ENCODE results near the gene VWA8.

The VWA8 gene

DNA sequence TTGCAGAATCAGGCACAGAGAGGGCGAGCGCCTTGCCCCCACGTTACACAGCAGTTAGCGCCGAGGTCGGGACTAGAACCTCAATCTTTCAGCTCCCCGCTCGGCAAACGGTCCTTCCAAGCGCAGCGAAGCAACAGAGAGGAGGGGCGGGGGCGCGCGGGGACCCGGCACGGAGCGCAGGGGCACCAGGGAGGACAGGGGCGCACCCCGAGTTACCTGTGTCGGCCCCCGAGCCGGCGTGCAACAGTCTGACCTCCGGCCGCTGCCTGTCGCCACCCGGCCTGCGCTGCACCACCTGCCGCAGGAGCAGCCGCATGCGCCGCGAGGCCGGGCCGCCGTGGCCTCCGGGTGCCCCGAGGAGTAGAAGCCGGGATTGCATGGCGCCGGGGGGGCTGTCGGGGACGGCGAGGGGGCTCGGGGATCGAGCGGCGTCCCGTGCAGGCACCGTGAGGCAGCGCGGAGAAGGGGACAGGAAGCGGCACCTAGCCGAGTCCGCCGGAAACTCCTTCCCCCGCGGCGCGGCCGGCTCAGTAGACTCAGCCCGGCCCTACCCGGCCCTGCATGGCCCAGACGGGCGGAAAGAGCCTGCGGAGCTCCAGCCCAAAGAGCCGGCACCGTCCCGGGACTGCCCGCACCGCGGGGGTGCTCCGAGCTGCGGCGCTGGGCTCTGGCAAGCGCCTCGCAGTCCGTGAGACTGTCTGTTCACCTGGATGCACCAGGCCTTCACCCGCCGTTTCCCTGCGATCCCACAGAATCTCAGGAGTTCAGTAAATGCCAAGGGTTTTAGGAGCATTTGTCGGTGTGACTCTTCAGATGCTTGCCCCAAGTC lies at the start of gene VWA8:
TSS of gene VWA8 (minus strand) at position 473 of the 829 bp plus-strand sequence. CDS start at position 379, 94 bp downstream.
- H3K4me3 ChIP-seq (ENCODE audit: low read depth, low read length), result peak within 1 kb of the TSS; percentile 59
- POLR2A ChIA-PET, result interaction anchor here (0.9 kb wide), 1 partner anchor 29 kb away, joined by 3 read pairs; no protein-coding TSS in a partner anchor
- CTCF ChIA-PET, result no interaction called here
- TF ChIP-seq GLI2 (tag by site-specific recombination; IDR thresholded peaks at IDR 0.05; ENCODE audit: borderline replicate concordance, low read depth) (0 out of 2 replicates have a peak, but pooled peaks have one; percentile 27), HOXC10 (CRISPR knock-in tag; IDR thresholded peaks at IDR 0.05) (no peak), ZNF510 (tag by site-specific recombination; IDR thresholded peaks at IDR 0.05; ENCODE audit: insufficient replicate concordance) (no peak), ZNF114 (tag by site-specific recombination; IDR thresholded peaks at IDR 0.05) (no peak), GFI1B (tag by site-specific recombination; IDR thresholded peaks at IDR 0.05) (0 out of 2 replicates have a peak, but pooled peaks have one; percentile 10), YY1 (tag by site-specific recombination; IDR thresholded peaks at IDR 0.05) (peak; percentile 77), ZNF2 (tag by site-specific recombination; IDR thresholded peaks at IDR 0.05) (peak; percentile 91), ZEB2 (tag by site-specific recombination; IDR thresholded peaks at IDR 0.05) (peak; percentile 61), ZXDB (tag by site-specific recombination; IDR thresholded peaks at IDR 0.05) (peak; percentile 33; the same call in 1 of the 2 replicates), KLF7 (tag by site-specific recombination; IDR thresholded peaks at IDR 0.05; ENCODE audit: borderline replicate concordance) (peak; percentile 39; the same call in 1 of the 2 replicates), ZNF394 (tag by site-specific recombination; IDR thresholded peaks at IDR 0.05; ENCODE audit: borderline replicate concordance) (peak; percentile 71), ZNF596 (tag by site-specific recombination; IDR thresholded peaks at IDR 0.05) (0 out of 2 replicates have a peak, but pooled peaks have one; percentile 38), KLF9 (tag by site-specific recombination; IDR thresholded peaks at IDR 0.05; ENCODE audit: low read depth) (peak; percentile 37; the same call in 1 of the 2 replicates), ZNF391 (tag by site-specific recombination; IDR thresholded peaks at IDR 0.05; ENCODE audit: borderline replicate concordance, low read depth) (0 out of 2 replicates have a peak, but pooled peaks have one; percentile 61), ZNF302 (tag by site-specific recombination; IDR thresholded peaks at IDR 0.05; ENCODE audit: low read depth) (no peak), GLIS2 (tag by site-specific recombination; IDR thresholded peaks at IDR 0.05) (peak; percentile 55), GLI4 (tag by site-specific recombination; IDR thresholded peaks at IDR 0.05) (peak; percentile 87; the same call in 1 of the 2 replicates), SCRT2 (tag by site-specific recombination; IDR thresholded peaks at IDR 0.05) (peak; percentile 95), ZNF660 (tag by site-specific recombination; IDR thresholded peaks at IDR 0.05) (peak; percentile 97), MZF1 (tag by site-specific recombination; IDR thresholded peaks at IDR 0.05; ENCODE audit: borderline replicate concordance) (0 out of 2 replicates have a peak, but pooled peaks have one; percentile 30), GLIS1 (tag by site-specific recombination; IDR thresholded peaks at IDR 0.05) (peak; percentile 60)
- TF ChIP-seq, protein P1, sequence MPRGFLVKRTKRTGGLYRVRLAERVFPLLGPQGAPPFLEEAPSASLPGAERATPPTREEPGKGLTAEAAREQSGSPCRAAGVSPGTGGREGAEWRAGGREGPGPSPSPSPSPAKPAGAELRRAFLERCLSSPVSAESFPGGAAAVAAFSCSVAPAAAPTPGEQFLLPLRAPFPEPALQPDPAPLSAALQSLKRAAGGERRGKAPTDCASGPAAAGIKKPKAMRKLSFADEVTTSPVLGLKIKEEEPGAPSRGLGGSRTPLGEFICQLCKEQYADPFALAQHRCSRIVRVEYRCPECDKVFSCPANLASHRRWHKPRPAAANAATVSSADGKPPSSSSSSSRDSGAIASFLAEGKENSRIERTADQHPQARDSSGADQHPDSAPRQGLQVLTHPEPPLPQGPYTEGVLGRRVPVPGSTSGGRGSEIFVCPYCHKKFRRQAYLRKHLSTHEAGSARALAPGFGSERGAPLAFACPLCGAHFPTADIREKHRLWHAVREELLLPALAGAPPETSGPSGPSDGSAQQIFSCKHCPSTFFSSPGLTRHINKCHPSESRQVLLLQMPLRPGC (tag by site-specific recombination; IDR thresholded peaks at IDR 0.05), result peak; percentile 50; the same call in 1 of the 2 replicates
- TF ChIP-seq, protein P2, sequence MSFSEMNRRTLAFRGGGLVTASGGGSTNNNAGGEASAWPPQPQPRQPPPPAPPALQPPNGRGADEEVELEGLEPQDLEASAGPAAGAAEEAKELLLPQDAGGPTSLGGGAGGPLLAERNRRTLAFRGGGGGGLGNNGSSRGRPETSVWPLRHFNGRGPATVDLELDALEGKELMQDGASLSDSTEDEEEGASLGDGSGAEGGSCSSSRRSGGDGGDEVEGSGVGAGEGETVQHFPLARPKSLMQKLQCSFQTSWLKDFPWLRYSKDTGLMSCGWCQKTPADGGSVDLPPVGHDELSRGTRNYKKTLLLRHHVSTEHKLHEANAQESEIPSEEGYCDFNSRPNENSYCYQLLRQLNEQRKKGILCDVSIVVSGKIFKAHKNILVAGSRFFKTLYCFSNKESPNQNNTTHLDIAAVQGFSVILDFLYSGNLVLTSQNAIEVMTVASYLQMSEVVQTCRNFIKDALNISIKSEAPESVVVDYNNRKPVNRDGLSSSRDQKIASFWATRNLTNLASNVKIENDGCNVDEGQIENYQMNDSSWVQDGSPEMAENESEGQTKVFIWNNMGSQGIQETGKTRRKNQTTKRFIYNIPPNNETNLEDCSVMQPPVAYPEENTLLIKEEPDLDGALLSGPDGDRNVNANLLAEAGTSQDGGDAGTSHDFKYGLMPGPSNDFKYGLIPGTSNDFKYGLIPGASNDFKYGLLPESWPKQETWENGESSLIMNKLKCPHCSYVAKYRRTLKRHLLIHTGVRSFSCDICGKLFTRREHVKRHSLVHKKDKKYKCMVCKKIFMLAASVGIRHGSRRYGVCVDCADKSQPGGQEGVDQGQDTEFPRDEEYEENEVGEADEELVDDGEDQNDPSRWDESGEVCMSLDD (tag by site-specific recombination; IDR thresholded peaks at IDR 0.05), result no peak
- TF ChIP-seq, protein P3, sequence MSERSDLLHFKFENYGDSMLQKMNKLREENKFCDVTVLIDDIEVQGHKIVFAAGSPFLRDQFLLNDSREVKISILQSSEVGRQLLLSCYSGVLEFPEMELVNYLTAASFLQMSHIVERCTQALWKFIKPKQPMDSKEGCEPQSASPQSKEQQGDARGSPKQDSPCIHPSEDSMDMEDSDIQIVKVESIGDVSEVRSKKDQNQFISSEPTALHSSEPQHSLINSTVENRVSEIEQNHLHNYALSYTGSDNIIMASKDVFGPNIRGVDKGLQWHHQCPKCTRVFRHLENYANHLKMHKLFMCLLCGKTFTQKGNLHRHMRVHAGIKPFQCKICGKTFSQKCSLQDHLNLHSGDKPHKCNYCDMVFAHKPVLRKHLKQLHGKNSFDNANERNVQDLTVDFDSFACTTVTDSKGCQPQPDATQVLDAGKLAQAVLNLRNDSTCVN (tag by site-specific recombination; optimal IDR thresholded peaks at IDR 0.05), result peak; percentile 94
- TF ChIP-seq, protein P4, sequence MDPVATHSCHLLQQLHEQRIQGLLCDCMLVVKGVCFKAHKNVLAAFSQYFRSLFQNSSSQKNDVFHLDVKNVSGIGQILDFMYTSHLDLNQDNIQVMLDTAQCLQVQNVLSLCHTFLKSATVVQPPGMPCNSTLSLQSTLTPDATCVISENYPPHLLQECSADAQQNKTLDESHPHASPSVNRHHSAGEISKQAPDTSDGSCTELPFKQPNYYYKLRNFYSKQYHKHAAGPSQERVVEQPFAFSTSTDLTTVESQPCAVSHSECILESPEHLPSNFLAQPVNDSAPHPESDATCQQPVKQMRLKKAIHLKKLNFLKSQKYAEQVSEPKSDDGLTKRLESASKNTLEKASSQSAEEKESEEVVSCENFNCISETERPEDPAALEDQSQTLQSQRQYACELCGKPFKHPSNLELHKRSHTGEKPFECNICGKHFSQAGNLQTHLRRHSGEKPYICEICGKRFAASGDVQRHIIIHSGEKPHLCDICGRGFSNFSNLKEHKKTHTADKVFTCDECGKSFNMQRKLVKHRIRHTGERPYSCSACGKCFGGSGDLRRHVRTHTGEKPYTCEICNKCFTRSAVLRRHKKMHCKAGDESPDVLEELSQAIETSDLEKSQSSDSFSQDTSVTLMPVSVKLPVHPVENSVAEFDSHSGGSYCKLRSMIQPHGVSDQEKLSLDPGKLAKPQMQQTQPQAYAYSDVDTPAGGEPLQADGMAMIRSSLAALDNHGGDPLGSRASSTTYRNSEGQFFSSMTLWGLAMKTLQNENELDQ (tag by site-specific recombination; IDR thresholded peaks at IDR 0.05; ENCODE audit: low read depth), result no peak
- TF ChIP-seq, protein P5, sequence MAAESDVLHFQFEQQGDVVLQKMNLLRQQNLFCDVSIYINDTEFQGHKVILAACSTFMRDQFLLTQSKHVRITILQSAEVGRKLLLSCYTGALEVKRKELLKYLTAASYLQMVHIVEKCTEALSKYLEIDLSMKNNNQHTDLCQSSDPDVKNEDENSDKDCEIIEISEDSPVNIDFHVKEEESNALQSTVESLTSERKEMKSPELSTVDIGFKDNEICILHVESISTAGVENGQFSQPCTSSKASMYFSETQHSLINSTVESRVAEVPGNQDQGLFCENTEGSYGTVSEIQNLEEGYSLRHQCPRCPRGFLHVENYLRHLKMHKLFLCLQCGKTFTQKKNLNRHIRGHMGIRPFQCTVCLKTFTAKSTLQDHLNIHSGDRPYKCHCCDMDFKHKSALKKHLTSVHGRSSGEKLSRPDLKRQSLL (tag by site-specific recombination; IDR thresholded peaks at IDR 0.05), result 0 out of 2 replicates have a peak, but pooled peaks have one; percentile 26

More for the DNA sequence above, at the start of gene VWA8:
- no peaks in the 10 kb centered on the region for H3K9me3 ChIP-seq (ENCODE audit: control insufficient read depth, insufficient read depth, low read depth, low read length)
- peak within 1 kb of the TSS; percentile 83 for H3K27ac ChIP-seq (ENCODE audit: extremely low read depth, low read depth, low read length)
- H3K36me3 ChIP-seq (ENCODE audit: control insufficient read depth in 2 of 2, insufficient read depth in 1 of 2, low read length in 2 of 2), result no peaks in the 10 kb centered on the region
- 0 out of 2 replicates have a peak, but pooled peaks cover 4% of the 10 kb centered on the region for H3K4me1 ChIP-seq (ENCODE audit: control insufficient read depth, insufficient read depth, low read length)
